ENCODE results near the gene SPON1. TPM values are rescaled to one million over a fixed set of nuclear protein-coding genes. Genes with fewer than 3 reads are reported as not detected.

SPON1 gene
- total and polyA plus RNA-seq, 2 of the 8 experiments (the other 6 are each of a cell fraction or from before 2014, with no cell fraction given): 1.5 to 5.4 TPM

- TF ChIP-seq ATF3 (IDR thresholded peaks at IDR 0.05; ENCODE audit: insufficient read depth, low read depth, low read length) (no peak), BACH1 (IDR thresholded peaks at IDR 0.05; ENCODE audit: low read length) (no peak), FOSL1 (IDR thresholded peaks at IDR 0.05; ENCODE audit: insufficient read depth, low read depth, low read length) (no peak)
These were observed 9.8 kb downstream of the SPON1 start (continued) for GRCh38 chr11:13972043-13972910.
